HFF-Myc (cell line): ENCODE results near the gene IPO13.

ENCODE experiments used
- DNase-seq: peaks from one replicate; pipeline ENCODE4 v3.0.0-alpha.2; 2011; ENCODE audit warnings: low read depth; ENCODE audit errors: extremely low read depth
- H3K4me3 ChIP-seq: replicated peaks from 2 replicates; pipeline ENCODE4 v1.5.1; 2011; ENCODE audit warnings: low read depth, mild to moderate bottlenecking, control low read depth, low read length
- TF ChIP-seq, protein P1 (sequence below): IDR thresholded peaks from 2 replicates; pipeline ENCODE4 v1.5.1; 2012; ENCODE audit warnings: mild to moderate bottlenecking, low read depth, low read length, control low read depth; ENCODE audit errors: missing control alignments

Gene IPO13

DNA sequence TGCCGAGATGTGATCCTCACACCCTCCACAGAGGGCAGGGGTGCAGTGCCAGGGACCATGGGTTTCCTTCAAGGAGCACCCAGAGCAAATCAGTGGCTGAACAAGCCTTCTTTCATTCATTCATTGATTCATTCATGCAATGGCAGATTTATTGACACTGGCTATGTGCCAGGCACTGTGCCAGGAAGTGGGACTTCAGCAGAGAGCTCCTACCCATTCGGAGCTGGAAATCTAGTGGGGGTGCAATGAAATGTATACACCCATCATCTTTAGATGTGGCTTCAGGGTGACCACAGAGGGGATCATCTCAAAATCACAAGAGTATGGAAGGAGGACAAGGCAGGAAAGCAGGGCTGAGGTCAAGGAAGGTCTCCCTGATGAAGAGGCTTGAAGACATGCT is 65.7 kb downstream of the IPO13 start:
- no peak for DNase-seq

DNA sequence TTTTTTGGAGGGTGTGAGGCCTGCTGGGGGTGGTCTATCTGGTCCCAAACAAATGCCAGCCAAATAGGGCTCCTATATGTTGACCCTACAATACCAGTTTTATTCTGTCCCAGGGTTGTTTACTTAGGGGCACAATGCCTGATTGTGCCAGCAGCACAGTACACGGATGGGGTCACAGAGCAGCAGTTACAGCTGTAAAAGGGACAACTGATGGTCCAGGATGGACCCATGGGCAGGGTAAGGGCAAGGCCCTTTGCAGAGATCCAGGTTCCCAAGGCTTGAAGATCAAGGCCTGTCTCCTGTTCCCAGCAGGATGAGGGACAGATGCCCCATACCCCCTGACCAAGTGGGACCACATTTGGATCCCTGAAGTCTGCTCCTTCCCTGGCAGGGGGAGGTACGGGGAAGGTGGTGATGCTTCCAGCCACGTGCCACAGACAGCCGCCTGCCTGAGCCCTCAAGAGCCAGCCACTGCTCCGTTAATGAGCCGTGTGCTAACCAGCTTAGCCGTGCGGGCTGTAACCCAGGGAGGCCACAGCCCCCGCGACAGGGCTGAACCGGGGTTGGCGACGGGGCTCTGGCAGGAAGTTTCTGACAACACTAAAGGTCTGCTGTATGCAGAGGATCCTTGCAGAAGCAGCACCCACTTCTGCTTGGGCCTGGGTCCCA is 66.3 kb downstream of the IPO13 start:
- no peak overlapping the region for H3K4me3 ChIP-seq
- TF ChIP-seq, protein P1, sequence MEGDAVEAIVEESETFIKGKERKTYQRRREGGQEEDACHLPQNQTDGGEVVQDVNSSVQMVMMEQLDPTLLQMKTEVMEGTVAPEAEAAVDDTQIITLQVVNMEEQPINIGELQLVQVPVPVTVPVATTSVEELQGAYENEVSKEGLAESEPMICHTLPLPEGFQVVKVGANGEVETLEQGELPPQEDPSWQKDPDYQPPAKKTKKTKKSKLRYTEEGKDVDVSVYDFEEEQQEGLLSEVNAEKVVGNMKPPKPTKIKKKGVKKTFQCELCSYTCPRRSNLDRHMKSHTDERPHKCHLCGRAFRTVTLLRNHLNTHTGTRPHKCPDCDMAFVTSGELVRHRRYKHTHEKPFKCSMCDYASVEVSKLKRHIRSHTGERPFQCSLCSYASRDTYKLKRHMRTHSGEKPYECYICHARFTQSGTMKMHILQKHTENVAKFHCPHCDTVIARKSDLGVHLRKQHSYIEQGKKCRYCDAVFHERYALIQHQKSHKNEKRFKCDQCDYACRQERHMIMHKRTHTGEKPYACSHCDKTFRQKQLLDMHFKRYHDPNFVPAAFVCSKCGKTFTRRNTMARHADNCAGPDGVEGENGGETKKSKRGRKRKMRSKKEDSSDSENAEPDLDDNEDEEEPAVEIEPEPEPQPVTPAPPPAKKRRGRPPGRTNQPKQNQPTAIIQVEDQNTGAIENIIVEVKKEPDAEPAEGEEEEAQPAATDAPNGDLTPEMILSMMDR = no peak

More for the DNA sequence above, 65.7 kb downstream of the IPO13 start:
- no peak overlapping the region for H3K4me3 ChIP-seq
- TF ChIP-seq, protein P1 = no peak

DNA sequence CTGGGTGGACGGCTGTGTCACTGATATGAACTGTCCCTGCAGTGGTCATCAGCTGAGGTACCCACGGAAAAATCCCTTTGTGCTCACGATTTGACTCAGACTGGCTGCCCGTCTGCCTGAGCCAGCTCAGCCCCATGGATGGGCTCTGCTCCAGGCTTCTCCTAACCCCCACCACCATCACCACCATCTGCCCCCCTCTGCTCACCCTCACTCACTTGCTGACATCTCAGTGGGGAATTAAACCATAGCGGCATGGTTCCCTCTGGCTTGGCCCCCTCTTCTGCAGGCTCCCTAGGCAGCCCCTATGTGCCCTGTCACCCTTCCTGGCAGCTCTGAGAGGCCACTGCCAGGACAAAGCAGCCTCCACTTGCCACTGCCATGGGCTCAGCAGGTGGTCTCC is 67.2 kb downstream of the IPO13 start:
- TF ChIP-seq, protein P1 = no peak
- H3K4me3 ChIP-seq = no peak overlapping the region
- no peak for DNase-seq

More for the DNA sequence above, 66.3 kb downstream of the IPO13 start:
- DNase-seq = no peak

DNA sequence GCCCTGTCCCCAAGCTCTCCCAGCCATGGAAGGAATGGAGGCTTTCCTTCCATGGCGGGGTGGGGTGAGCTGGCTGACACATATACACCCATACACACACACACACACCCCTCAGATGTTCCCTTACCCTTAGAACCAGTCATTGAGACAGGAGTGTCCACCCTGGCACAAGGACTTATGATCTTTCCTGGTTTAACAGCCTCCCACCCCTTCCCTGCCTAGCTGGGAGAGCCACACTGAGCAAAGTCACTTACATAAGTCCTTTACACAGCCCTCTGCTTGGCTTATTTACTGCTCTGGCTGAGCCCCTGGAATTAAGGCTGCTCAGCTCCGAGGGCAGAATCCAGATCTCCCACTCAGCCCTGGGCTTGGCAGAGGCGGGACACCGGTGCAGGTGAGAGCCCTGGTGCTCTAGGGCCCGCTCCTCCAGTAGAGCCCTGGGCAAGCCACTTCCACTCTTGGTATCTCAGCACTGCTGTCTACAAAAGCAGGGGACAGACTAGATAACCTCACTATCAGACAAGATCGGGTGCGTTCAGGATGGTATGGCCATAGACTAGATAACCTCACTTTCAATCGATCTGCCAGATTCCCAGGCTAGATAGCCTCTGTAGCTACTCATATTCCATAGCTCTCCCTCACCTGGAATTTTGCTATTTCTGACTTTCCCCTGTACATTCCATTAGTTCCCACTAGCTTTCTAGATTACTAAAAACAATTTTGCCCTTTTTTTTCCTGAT is 67.8 kb downstream of the IPO13 start:
- H3K4me3 ChIP-seq = no peak overlapping the region
- no peak for DNase-seq
- TF ChIP-seq, protein P1 = no peak

DNA sequence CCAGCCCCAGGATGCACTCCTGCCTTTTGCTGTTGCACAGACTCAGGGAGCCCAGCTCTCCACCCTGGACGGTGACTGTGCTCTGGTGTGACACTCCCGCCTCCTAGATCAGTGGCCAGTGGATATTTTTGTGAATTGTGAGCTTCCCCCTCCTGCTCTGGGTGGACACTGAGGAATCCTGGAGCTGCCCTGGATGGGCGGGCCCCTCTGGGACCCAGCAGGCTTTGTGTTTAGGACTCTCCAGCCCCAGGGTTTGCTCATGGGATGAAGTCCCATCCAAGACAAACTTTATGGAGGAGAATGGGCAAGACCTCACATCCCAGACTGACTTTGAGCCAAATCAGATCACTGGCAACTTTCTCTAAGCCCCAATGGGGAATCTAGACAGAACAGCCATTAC is 68.5 kb downstream of the IPO13 start:
- TF ChIP-seq, protein P1 = no peak
- no peak for DNase-seq
- no peak overlapping the region for H3K4me3 ChIP-seq

DNA sequence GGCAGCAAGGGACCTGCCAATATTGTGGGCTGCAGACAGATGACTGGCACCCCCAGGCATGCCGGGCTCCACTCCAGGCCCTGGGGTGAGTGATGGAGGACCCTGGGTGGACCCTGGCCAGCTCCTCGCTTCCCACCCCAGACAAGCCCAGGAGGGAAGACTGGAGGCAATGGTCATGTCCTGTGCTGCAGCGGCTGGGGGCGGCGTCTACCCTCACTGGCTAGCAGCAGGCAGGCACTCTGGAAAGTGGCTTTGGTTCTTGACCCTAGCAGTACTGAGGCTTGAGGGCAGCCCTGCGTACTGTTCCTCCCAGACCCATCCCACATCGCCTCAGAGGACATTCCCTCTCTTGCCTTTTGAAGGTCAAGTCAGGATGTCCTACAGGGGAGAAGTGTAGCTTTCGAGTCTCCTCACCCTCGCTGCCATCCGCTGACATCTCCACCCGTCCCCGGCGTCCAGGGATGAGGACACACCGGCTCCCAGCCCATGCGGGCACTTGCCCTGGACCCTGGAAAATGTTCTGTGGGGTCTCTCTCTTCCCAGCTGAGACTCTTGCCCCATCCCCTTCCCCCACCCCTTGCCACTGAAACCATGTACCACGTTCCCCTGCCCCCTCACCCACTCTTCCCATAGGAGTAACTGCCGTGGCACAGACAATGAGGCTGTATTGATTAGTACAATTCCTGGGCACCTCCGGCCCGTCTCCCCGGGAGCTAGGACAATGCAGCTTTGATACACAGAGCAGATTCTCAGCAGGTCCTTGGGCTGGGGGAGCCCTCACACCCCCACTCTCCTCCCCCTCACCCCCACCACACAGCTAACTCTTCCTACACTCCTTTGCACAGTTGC is 69.5 kb downstream of the IPO13 start:
- no peak overlapping the region for H3K4me3 ChIP-seq
- TF ChIP-seq, protein P1 = no peak
- DNase-seq = no peak
